Stimulated activated CD4-positive, alpha-beta T cell treated with anti-CD3 and anti-CD28 coated beads, TNF-alpha, amount 100 ng/mL, for 24 hours (primary cell): ENCODE data around the gene ST3GAL6.

Experiments used
- DNase-seq, 3 experiments: peaks; one replicate each; pipeline ENCODE4 v3.0.0-alpha.2; 2020; ENCODE audit warnings: low read depth in 3 of 3

Gene ST3GAL6

DNA sequence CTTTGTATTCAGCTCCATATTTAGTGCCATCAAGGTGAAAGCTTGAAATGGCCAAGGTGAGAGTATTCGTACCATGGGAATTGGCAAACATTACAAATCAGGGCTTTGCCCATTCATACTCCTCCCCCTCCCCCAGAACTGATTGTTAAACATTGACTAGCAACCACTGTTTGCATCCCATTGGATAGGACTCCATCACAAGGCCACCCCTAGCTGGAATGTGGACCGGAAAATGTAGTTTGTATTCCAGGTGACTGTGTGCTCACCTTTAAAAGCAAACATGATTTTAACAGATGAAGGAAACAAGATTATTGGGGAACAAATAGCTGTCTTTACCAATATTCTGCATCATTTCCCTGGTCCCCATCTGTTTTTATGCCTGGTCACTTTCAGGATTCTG lies 14.1 kb downstream of the ST3GAL6 start:
- DNase-seq, result no peak

DNA sequence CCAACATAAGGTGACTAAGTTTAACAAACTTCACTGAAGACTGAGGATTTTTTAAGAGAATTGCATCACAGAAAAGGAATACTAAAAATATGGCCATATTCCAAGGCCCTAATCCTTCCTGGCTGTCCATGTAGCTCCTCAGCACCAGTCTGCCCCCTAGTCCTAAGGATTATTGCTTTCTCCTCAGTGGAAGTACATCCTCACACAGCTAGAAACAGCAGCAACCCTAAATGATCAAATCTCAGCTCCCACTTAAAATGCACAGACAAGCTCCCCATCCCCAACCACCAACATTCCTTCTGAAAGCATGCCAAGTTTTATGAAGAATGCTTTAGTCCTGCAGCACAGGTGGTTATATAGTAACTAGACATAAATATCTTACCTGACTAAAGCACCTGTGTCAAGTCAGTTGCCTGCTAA lies 14.7 kb downstream of the ST3GAL6 start:
- DNase-seq, result no peak

DNA sequence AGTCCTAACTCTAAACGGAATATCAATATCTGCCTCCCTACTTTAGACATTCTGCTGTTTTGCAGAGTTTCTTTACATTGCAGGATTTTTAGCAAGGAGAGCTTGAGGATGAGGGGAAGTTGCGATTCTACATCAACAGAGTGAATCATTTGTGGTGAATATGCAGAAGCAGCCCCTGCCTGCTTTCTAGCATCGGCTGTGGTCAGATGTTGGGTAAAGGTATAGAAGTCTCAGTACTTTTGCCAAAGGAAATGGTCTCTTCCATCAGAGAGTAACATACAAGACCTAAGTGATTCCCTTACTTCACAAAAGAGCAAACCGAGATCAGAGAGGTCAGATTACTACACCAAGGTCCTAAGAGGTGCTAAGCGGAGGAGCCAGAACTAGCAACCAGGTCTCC lies 15.2 kb downstream of the ST3GAL6 start:
- DNase-seq, result no peak

DNA sequence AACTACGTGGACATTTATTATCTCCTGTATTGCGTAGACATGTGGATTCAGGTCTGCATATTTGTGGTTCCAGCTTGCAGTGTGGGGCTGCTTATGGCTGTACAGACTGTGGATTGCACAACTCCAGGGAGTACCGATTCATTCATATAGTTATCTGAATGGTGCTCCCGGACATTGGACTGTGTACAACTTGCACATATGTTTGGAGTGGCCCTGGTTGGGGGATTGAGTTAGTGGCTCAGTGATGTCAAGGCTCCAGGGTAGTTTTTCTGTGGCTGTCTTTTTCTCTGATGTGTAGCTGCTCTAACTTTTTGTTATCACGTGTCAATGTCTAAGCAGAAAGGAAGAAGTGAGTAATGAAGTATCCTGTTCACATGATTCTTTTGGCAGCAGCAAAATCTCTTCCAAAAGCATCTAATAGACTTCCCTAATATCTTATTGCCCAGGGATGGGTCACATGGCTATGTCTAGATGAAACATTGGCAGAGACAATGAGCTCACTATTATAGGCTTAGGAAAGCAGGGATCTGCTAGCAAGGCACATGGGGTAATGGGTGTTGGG lies 15.8 kb downstream of the ST3GAL6 start:
- DNase-seq, result no peak

DNA sequence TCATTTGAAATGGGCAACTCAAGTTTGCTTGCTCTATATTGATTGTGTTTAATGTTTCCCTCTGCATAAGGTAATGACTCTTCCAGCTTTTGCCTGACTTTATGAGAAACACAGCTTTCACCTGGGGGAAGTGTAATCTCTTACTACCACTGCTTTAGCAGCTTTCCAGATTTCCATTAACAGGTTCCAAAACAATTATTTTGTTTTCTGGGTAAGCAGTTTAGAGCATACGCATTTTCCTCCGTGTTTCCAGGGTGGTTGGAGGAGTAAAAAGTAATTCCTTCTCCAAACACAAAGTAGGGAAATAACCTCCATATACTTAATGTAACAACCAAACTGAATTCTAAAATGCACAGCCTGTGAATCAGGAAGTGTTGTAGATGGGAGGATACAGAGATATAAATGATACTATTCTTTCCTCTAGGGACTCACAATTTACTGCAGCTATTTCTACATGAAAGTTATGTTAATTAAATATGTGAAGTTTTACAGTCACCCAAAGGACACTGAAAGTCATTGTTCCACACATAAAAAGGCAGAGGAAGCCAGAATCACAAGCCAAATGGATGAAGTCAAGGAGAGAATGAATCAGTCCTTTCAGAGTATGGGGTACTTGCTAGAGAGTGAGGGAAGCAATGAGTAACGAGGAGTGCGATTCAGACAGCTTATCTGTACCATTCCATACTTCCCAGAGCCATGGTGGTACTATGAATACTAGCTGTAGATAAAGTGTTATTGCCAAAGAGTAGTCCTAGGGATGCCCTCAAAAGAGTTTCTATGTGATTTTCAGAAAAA lies 16.6 kb downstream of the ST3GAL6 start:
- DNase-seq, result no peak

DNA sequence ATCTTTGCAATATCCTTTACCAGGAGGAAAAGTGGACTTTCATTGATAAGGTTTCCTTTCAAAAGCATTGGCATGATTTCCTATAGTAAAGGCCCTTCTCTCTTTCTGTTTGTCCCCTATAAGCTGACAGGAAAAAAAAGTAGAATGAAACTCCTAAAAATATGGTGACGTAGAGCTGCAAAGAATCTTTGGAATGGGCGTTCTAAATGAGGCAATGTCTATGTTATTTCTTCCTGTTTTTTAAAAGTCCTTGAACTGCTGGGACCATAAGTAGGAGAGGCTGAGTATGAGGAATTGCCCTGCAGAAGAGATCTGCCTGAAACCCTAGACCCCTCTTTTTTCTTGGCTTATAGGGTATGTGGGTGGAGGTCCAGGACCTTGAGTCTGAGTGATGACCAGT lies 17.2 kb downstream of the ST3GAL6 start:
- DNase-seq, result no peak

DNA sequence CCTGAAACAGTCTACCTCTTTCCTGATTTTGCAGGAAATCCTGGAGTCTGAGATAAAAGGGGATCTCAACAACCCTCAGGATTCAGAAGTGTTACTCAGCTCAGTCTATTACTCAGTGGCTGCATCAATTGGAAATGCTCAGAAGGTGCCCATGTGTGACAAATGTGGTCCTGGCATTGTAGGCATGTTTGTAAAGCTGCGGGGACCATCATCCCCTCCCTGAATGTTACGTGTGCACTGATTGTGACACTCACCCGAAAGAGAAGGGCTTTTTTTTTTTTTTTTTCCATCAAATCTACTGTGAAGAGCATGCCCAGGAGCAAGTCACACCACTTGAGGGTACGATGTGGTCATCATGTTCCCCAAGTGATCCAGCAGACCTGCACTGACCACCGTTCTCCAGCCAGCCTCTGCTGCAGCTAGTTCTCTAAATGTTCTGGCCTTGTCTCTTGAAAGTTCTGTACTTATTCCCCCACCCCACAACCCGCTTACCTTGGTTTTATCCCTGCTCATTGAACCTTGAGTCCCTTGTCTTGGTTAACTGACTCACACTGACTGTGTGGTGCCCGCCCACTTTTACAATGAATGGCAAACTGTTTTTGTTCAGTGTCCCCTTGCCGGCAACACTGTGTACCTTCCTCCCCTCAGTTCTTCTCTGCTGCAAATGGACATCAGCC lies 19.8 kb downstream of the ST3GAL6 start:
- DNase-seq, result no peak

DNA sequence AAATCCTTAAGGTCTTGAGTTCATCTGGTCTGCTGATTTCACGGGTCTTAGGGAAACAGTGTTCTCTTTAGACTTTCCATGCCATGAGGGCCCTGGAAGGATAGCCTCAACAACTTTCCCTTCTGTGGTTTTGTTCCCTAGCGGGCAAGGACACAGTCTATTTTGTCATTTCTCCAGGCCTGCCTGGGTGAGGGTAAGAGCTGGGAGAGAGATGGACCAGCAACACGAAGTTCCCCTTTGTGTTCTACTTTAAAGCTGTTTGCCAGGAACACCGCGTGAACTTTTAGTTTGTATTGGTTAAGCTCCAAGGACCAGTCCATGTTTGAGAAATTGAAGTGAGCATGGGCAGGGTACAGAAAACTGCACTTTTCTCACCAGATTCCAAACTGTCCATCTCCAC lies 20.9 kb downstream of the ST3GAL6 start:
- no peak for DNase-seq

DNA sequence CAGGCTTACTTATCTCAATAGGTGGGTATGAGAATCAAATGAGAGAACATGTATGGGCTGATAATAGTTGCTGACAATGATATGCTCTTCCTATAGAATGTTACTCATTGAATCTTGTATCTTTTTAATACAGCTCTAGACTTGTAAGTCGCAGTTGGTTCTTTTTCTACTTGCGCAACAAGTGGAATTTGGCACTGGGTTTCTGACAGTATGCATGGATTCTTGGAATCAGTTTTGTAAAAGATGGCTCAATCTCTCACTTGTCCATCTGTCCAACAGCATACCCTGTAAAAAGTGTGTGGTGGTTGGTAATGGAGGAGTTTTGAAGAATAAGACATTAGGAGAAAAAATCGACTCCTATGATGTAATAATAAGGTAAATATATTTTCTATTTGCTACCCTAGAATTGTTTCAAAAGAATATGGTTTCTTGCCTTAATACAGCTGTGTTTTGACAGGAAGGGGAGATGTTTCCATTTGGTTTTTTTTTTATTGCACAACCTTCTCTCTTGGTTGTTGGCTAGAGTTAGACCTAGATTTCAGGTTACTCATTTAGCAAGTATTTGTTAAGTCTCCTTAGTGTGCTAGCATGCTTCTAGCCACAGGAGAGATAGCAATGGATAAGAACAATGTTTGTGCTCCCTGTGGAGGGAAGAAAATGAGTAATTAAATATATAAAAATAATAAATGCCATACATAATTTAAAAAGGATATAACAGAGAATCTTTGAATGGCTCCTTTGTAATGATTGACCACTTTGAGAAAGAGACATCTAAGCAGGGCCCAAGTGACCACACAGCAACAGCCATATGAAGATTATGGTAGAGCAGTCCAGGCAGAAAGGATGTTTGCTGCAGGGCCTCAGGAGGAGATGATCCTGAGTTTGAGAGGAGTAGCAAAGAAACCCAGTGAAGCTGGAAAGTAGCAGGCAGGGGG lies 21.8 kb downstream of the ST3GAL6 start:
- DNase-seq, result no peak

DNA sequence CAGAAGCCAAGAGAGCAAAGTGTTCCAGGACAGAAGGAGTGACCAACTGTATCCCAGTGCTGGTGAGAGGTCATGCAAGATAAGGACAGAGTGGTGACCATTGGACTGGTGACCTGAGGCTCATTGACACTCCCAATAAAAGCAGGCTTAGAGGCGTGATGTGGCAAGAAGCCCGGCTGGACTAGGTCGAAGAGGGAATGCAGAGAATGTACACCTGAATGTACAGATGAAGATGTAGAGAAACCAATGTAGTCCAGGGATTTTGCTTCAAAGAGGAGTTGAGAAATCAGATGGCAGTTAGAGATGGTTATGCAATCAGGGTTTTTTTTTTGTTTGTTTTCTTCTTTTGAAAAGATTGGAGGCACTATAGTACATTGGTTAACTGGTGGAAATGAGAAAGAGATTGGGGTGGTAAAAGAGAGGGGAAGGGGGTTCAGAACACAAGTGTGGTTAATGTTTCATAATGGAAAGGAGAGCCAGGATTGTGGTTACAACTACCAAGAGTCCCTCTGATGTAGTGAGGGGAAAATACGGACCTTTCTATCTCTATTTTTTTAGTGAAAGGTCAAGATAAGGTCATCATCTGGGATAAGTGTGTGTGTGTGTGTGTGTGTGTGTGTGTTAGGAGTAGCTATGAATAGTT lies 23.3 kb downstream of the ST3GAL6 start:
- no peak for DNase-seq

DNA sequence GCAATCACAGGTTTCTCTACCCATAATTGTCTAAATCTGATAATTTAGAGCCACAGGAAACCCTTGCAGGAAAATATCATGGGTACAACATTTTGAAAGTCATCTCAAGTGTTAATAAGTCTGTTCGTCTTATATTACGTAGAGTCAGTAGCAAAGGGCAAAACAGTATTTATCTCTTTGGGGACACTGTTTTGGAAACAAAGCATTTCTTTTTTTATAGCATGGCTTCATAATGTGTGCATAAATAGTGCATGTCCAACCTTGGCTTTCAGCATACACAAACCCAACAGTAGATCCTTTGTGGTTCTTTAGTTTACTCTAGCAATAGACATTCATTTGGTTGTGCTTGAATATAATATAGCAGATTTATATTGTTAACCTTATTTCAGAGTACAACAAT lies 24.0 kb downstream of the ST3GAL6 start:
- DNase-seq, result no peak

DNA sequence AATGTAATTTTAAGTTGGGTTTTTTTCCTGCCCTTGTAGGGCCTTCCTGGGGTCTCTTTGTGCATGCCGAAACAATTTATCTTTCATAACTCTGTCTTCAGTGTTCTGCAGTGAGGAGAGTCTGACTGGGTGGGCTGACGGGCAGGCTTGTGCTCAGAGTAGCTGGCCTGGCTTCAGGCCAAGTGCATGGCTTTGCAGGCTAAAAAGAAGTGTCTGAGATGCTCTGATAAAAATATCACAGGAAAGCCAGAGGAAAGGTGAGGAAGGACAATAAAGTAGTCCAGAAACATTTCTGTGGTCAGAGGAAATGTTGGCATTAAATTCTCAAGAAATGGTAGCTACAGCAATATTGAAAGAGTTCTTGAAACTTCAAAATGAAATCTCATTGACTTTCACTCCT lies 25.5 kb downstream of the ST3GAL6 start:
- DNase-seq, result no peak

DNA sequence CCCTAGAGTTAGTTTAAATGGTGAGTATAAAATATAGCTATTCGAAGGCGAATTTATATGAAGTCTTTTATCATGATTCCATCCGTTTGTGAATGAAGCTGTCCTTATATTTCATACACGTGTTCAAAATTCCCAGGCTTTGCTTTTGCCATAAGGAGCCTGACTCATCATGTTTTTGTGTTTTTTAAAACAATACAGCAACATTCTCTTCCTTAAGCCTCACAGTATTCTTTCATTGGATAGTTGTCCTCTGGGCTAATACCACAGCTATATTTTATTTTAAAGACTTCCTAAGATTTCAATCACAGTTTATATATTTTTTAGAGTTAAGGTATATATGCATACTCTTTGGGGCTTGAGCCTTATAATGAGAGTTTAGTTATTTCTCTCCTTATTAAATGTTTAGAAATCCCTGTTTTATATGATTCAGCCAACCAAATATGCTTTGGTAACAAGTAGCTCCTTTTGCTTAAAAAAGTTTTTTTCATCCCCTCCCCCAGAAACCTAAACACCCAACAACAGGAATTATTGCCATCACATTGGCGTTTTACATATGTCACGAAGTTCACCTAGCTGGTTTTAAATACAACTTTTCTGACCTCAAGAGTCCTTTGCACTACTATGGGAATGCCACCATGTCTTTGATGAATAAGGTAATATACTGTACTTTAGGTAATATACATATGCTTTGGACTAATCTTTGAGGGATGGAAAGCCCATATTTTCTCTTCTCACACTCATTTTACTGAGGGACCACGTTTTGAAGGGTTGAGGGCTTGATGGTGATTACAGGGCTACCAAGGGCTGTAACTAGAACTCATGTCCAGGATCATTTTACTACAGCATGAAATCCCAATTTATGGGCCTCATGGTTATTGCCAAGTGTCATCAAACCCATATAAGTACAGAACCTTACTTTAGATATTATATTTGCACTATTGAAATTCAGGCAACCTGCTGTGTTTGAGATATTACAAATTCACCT lies 28.5 kb downstream of the ST3GAL6 start:
- no peak for DNase-seq

DNA sequence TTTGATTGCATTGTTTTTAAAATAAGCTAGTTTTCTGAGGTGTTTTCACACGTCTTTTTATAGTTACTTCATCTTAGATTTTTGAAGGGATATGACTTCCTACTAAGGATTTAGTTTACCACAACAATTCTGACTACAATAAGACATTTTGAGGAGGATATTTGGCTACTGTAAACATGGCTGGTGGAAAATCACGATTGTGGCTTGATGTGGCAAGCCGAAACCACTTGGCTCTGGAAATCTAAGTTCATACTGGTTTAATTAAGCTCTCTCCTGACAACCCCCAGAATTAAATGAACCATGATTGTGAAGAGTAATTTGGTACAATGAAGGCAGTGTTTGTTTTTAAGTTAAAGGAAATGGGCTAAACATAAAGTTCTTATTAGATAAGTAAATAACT lies 30.8 kb downstream of the ST3GAL6 start:
- DNase-seq, result no peak

DNA sequence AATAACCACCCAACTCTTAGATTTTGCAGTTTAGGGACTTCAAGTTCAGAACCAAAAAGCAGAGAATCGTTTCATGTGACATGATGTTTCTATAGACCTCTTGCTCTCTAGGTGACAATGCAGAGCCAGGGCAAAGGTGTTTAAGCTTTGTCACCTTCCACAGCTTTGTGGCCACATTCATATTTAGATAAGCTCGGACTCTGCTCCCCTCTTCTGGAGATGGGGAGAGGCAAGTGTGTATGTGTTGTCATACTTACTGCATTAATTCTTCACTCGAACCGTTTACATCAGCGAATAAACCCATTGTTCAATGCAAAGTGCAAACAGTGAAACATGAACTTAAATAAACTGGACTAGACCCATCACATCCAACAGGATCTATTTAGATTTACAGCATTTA lies 33.2 kb downstream of the ST3GAL6 start:
- no peak for DNase-seq

DNA sequence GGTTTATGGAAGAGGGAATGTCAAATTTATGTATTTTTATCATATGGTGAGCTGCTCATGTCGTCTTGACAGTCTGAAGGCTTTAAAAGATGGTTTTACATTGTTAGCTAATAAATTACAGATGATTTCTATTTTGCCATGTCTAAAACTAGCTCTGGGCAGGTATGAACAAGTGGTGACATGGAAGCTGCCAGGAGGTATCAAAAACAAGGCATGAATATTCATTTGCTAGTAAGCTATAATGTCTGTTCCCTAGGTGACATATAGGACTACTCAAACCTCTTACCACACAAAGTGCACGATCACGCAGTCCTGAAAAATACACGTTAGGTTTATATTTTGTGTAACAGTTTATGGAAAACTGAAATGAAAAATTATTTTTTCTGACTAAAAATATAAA lies 34.8 kb downstream of the ST3GAL6 start:
- DNase-seq, result no peak

DNA sequence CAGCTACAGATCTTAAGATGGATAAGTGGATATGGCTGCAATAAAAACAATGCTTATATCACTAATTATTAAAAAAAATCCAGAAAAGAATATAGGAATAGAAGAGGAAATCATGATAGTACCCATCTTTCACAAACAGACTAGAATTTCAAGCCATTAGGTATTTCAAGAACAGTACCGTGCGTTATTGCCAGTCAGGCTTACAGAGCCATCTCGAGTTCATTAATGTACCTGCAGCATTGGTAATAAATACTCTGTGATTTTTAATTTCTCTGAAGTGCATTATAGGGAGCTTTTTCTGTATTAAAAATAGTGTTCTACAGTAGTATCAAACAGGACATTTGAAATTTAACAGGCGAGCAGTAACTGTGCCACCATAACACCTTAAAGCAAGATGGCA lies 35.7 kb downstream of the ST3GAL6 start:
- no peak for DNase-seq

DNA sequence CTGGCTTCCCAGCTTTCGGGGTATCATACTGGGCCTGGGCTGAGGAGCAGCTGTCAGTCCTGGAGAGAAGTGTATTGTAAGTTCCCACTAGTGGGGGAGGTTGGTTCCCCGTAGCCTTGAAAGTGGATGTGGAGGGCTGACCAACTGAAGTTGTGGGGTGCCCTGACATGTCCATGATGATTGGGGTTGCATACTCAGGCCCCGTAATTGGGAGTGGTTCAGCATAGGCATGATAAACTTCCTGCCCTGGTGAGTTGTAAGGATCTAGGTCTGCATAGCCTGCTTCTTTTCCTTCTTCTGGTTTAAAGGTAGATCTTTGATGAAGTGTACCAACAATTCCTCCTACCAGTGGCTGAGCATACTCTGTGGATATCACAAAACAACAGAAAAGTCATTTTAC lies 36.3 kb downstream of the ST3GAL6 start:
- DNase-seq, result no peak

DNA sequence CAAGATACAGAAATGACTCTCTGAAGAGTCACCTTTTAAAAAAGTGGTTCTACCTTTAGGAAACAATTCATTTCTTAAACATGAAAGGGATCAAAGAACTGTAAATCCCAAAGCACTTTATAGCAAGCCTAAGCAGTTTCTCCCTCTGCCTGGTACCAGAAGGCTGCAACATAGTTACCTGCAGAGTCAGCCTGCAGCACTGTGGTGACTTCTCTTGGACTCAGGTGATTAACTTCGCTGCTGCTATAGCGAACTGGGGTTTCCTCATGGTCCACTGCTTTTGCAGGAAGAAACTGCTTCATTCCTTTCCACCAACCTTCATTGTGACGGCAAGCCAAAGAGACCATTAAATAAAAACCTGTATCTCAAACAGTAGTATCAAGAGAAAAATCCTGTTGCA lies 37.3 kb downstream of the ST3GAL6 start:
- no peak for DNase-seq

DNA sequence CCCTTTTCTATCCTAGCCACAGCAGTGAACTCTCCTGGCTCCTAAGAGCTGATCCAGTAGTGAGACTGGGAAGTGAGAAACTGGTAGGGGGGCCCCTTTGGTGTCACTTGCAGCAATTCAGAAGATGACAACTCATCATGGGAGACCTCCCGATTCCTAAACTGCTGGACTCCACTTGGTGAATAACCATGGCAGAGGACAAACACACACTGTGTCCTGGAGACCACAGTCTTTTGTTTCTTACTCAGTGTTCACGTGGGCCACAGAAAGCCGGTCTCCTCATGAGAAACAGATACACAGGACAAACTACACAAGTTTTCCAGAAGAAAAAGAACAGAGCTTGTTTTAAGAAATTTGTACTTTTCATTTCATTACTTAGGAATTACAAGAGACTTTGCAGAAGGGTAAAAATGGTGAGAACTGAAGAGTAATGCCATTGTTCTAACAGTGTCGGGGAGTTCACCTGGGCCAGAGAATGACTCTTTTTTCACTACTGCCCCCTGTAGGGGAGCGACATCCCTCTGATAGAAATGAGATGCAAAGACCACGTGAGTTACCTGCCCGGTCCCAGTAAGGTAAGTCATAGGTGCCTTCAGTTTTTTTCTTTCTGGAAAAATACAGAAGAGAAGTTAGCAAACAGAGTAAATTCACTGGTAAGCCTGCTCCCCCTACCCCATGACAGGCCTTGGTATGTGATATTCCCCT lies 38.1 kb downstream of the ST3GAL6 start:
- no peak for DNase-seq
